Pons (tissue), 1 donor: ENCODE measurements around the gene C2CD2.
"Not testable (repeated sequence)": the region's sequence is repeated elsewhere in the genome, so short reads cannot be mapped to it uniquely, and the experiment has no call there.

Experiments
- DNase-seq: peaks from one replicate; pipeline ENCODE4 v3.0.0-alpha.2; 2016; ENCODE audit warnings: low spot score

Gene C2CD2

GRCh38 chr21:41957991-41958766, 4.4 kb upstream of the C2CD2 start:
- DNase-seq, result no peak

- no peak for DNase-seq
These were observed 3.3 kb upstream of the C2CD2 start for GRCh38 chr21:41956926-41957729.

GRCh38 chr21:41955516-41955915, 1.7 kb upstream of the C2CD2 start:
- DNase-seq, result no peak

GRCh38 chr21:41954654-41955499, 1.1 kb upstream of the C2CD2 start:
- DNase-seq, result no peak

- DNase-seq, result no peak
These were observed 478 bp downstream of the C2CD2 start for GRCh38 chr21:41953249-41953830.

GRCh38 chr21:41952568-41953248, 1.1 kb downstream of the C2CD2 start:
- DNase-seq, result no peak

- DNase-seq, result no peak
These were observed 1.8 kb downstream of the C2CD2 start for GRCh38 chr21:41951876-41952567.

GRCh38 chr21:41950941-41951351, 2.9 kb downstream of the C2CD2 start:
- DNase-seq, result no peak

- DNase-seq, result not testable (repeated sequence)
These were observed 4.2 kb downstream of the C2CD2 start for GRCh38 chr21:41949631-41950030.

GRCh38 chr21:41948901-41949300, 4.9 kb downstream of the C2CD2 start:
- no peak for DNase-seq

GRCh38 chr21:41948078-41948895, 5.5 kb downstream of the C2CD2 start:
- peak; percentile 96 for DNase-seq

GRCh38 chr21:41945982-41946381, 7.8 kb downstream of the C2CD2 start:
- DNase-seq, result no peak

GRCh38 chr21:41943851-41944250, 10.0 kb downstream of the C2CD2 start:
- DNase-seq, result peak; percentile 85

GRCh38 chr21:41942457-41942856, 11.4 kb downstream of the C2CD2 start:
- DNase-seq, result no peak

- DNase-seq, result no peak
These were observed 11.9 kb downstream of the C2CD2 start for GRCh38 chr21:41941941-41942340.

GRCh38 chr21:41940431-41940830, 13.4 kb downstream of the C2CD2 start:
- no peak for DNase-seq

GRCh38 chr21:41939391-41939790, 14.4 kb downstream of the C2CD2 start:
- no peak for DNase-seq

- DNase-seq, result no peak
These were observed 20.3 kb downstream of the C2CD2 start for GRCh38 chr21:41933313-41934079.
